Lung (tissue), 12 donors: ENCODE data around the gene TBX20. TPM values are rescaled to one million over a fixed set of nuclear protein-coding genes. Genes with fewer than 3 reads are reported as not detected.

Experiments
- ATAC-seq: fragments of 200-7000 bp; cut with Tn5 transposase; one replicate; pipeline ENCODE4 v1.9.1; 2020; ENCODE audit warnings: moderate number of reproducible peaks; ENCODE audit not compliant: insufficient read depth, low FRiP score
- DNase-seq, 3 donors: peaks; one replicate each; pipeline ENCODE4 v3.0.0-alpha.2; 2013 to 2017
- H3K27ac ChIP-seq, 2 donors: one replicate each; pipeline ENCODE4 v1.5.1; 2013; ENCODE audit warnings: mild to moderate bottlenecking in 2 of 2, moderate library complexity in 2 of 2, control low read depth in 1 of 2, inconsistent platforms in 1 of 2, low read depth in 1 of 2, low read length in 1 of 2
- H3K27me3 ChIP-seq, 3 donors: one replicate each; pipeline ENCODE4 v1.5.1; 2013; ENCODE audit warnings: low read length in 2 of 3; ENCODE audit not compliant: control insufficient read depth in 3 of 3, insufficient read depth in 3 of 3
- H3K36me3 ChIP-seq, 4 donors: one replicate each; pipeline ENCODE4 v1.5.1; 2013; ENCODE audit warnings: low read length in 4 of 4, mild to moderate bottlenecking in 1 of 4, moderate library complexity in 1 of 4; ENCODE audit not compliant: control insufficient read depth in 4 of 4, insufficient read depth in 4 of 4
- H3K4me1 ChIP-seq, 5 donors: one replicate each; pipeline ENCODE4 v1.5.1; 2013; ENCODE audit warnings: low read length in 5 of 5, mild to moderate bottlenecking in 2 of 5, moderate library complexity in 1 of 5; ENCODE audit not compliant: control insufficient read depth in 5 of 5, insufficient read depth in 5 of 5
- H3K4me3 ChIP-seq: one replicate; pipeline ENCODE4 v1.5.1; 2013; ENCODE audit warnings: mild to moderate bottlenecking, control low read depth, moderate library complexity
- H3K9ac ChIP-seq, 2 donors: one replicate each; pipeline ENCODE4 v1.5.1; 2013; ENCODE audit warnings: low read length in 2 of 2, control low read depth in 1 of 2; ENCODE audit not compliant: insufficient read depth in 1 of 2
- H3K9me3 ChIP-seq, 4 donors: one replicate each; pipeline ENCODE4 v1.5.1; 2013; ENCODE audit warnings: low read length in 3 of 4, mild to moderate bottlenecking in 1 of 4, moderate library complexity in 1 of 4; ENCODE audit not compliant: control insufficient read depth in 4 of 4, insufficient read depth in 3 of 4
- CTCF ChIP-seq: IDR thresholded peaks from 2 replicates; pipeline ENCODE4 v1.5.1; 2012; ENCODE audit warnings: mild to moderate bottlenecking; ENCODE audit errors: control extremely low read depth, extremely low read depth
- WGBS, 2 donors: extraction: QIAGEN DNeasy Blood & Tissue Kit; methylation state at CpG; one replicate each; pipeline ENCODE4 v1.1.7; 2013; 5-methylcytosine and 5-hydroxymethylcytosine counted together
- polyA plus RNA-seq, 2 donors: library from polyadenylated mRNA; stranded (reverse); fragments of 200-250 nt; gene quantifications; one replicate each; pipeline ENCODE4 v1.2.1, GENCODE V29; 2013
- total RNA-seq, 2 donors: library from RNA; depleted of rRNA in 1 of 2; stranded (reverse); fragments of >200 nt in 1 of 2; gene quantifications; one replicate each; pipeline ENCODE4 v1.2.1, GENCODE V29; 2014 to 2021
- donor health status: control.
- donor health status: control.
- donor health status: Bipolar disorder and iron deficiency.
- donor health status: healthy.
- donor health status: DM: yes; HTN: yes; CAD: no.

The TBX20 gene
- total and polyA plus RNA-seq, 4 donors, result 0.11 to 0.80 TPM; not detected in 2

- ATAC-seq (no peak), DNase-seq (no peak)
- H3K27me3 ChIP-seq, result no peaks in the 10 kb centered on the region
- H3K27ac ChIP-seq, result no peak overlapping the region
- no peaks in the 10 kb centered on the region for H3K4me1 ChIP-seq
- H3K9me3 ChIP-seq, result peaks cover 0 to 6% (median 0%) of the 10 kb centered on the region in 4 donors
- H3K9ac ChIP-seq, result no peak overlapping the region
- H3K4me3 ChIP-seq, result no peak overlapping the region
- TF ChIP-seq CTCF, result no peak
- no peaks in the 10 kb centered on the region for H3K36me3 ChIP-seq
Measured at GRCh38 chr7:35286422-35286821, 32.5 kb upstream of the TBX20 start.

DNA sequence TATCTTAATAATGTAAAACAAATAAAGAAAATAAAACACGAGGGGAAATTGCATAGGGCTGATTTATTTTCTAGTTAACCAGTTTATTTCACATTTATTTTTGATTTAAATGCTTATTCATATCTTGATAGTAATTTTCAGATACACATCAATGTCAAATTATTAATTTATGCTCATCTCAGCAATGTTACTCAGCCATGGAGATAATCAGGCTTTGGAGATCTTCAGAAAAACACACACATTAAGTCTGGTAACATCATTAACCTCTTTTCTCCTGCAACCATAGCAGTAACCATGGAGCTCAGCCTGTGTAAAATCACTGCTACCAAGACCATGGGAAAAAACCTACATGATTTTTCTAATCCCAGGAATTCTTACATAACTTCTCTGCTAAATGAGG is 31.9 kb upstream of the TBX20 start:
- Histone ChIP-seq H3K9me3 (peaks cover 0 to 6% (median 0%) of the 10 kb centered on the region in 4 donors), H3K27me3 (no peaks in the 10 kb centered on the region), H3K27ac (no peak overlapping the region), H3K4me3 (no peak overlapping the region), H3K9ac (no peak overlapping the region), H3K4me1 (no peaks in the 10 kb centered on the region), H3K36me3 (no peaks in the 10 kb centered on the region)
- DNase-seq (no peak), ATAC-seq (no peak)
- WGBS, 2 donors, result 0 to 31% methylated on average over 1 of the region's 1 CpG
- TF ChIP-seq CTCF, result no peak

DNA sequence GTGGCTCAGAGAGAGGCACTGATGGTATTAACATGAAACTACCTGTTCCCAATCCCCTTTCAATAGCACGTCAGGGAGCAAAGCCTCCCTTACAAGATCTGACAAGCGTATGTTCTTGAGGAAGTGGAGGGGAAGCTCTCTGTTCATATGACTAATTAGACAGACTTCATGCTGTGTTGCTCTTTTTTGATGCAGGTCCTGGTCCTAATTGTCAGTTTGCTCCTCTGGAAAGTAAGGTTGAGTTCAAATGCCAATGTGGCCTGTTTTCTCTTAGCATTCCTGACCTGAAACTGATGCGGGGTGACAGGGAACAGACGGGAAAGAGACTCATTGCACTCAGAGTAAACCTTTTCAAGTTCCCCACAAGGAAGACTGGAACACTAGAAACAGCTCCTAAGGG is 27.0 kb upstream of the TBX20 start:
- Histone ChIP-seq H3K36me3 (no peaks in the 10 kb centered on the region), H3K9me3 (peaks cover 0 to 4% (median 0%) of the 10 kb centered on the region in 4 donors), H3K4me3 (no peak overlapping the region), H3K9ac (no peak overlapping the region), H3K27me3 (peaks cover 0 to 2% (median 0%) of the 10 kb centered on the region in 3 donors), H3K4me1 (peaks cover 0 to 3% (median 0%) of the 10 kb centered on the region in 5 donors), H3K27ac (no peak overlapping the region)
- ATAC-seq (no peak), DNase-seq (no peak)
- no peak for TF ChIP-seq CTCF
- 57% methylated on average over 4 of the region's 4 CpGs for WGBS, 2 donors

DNA sequence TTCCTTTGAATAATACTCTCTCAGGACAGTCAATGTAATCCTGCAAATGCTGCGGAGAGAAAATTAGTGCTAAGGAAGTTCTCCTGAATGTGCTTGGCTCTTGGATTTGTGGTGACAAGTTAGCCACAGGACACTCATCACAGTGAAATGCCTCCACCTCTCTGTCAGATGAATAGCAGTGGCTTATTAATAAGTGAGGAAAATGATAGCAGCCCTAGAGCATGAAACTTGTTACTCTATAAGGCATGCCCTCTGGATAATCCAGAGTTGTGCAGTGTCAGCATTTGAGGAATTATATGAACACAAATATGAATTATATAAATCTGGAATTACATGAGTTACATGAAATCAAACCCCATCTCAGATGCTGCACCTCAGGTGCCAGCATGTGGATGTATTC is 23.5 kb upstream of the TBX20 start:
- WGBS, 2 donors, result 94 to 98% methylated on average over 1 of the region's 1 CpG
- Histone ChIP-seq H3K9me3 (no peaks in the 10 kb centered on the region), H3K4me3 (no peak overlapping the region), H3K27ac (no peak overlapping the region), H3K27me3 (peaks cover 0 to 2% (median 0%) of the 10 kb centered on the region in 3 donors), H3K4me1 (peaks cover 0 to 3% (median 0%) of the 10 kb centered on the region in 5 donors), H3K36me3 (no peaks in the 10 kb centered on the region), H3K9ac (no peak overlapping the region)
- ATAC-seq (no peak), DNase-seq (no peak)
- no peak for TF ChIP-seq CTCF
